HepG2 (cell line): ENCODE results near the gene ZDHHC18. TPM values are rescaled to one million over a fixed set of nuclear protein-coding genes. Genes with fewer than 3 reads are reported as not detected.
A peak's percentile ranks its signal among the peaks of the same experiment; 100 is the strongest.

Source experiments
- ATF1 ChIP-seq: IDR thresholded peaks from 2 replicates; pipeline ENCODE4 v1.6.1; 2016; ENCODE audit warnings: mild to moderate bottlenecking, control low read depth
- GLI4 ChIP-seq: sonication (generic); formaldehyde crosslinking; IDR thresholded peaks from 2 replicates; pipeline ENCODE4 v1.5.1; 2020; ENCODE audit warnings: missing genetic modification reagents, mild to moderate bottlenecking, moderate library complexity, borderline replicate concordance
- GTF2F1 ChIP-seq: fragments of 150-350 bp; IDR thresholded peaks from 2 replicates; pipeline ENCODE4 v1.6.1; 2014; ENCODE audit warnings: low read length
- KDM6A ChIP-seq: IDR thresholded peaks from 2 replicates; pipeline ENCODE4 v1.6.1; 2016; ENCODE audit warnings: low read depth
- PBX3 ChIP-seq: sonication (generic); formaldehyde crosslinking; IDR thresholded peaks from 2 replicates; pipeline ENCODE4 v1.8.1; 2023; ENCODE audit warnings: missing genetic modification reagents, inconsistent platforms, borderline replicate concordance
- PRDM15 ChIP-seq: sonication (generic); formaldehyde crosslinking; IDR thresholded peaks from 2 replicates; pipeline ENCODE4 v1.4.0; 2020; ENCODE audit warnings: missing genetic modification reagents
- TRIM24 ChIP-seq: sonication (generic); formaldehyde crosslinking; IDR thresholded peaks from 2 replicates; pipeline ENCODE4 v1.8.0; 2022; ENCODE audit warnings: mild to moderate bottlenecking, missing genetic modification reagents
- ZC3H13 ChIP-seq: sonication (generic); formaldehyde crosslinking; IDR thresholded peaks from 2 replicates; pipeline ENCODE4 v1.8.1; 2023; ENCODE audit warnings: mild to moderate bottlenecking, missing genetic modification reagents, moderate library complexity
- ZFP90 ChIP-seq: sonication (generic); formaldehyde crosslinking; IDR thresholded peaks from 2 replicates; pipeline ENCODE4 v1.8.0; 2022; ENCODE audit warnings: missing genetic modification reagents, mild to moderate bottlenecking, inconsistent platforms, borderline replicate concordance
- ZGPAT ChIP-seq: IDR thresholded peaks from 2 replicates; pipeline ENCODE4 v1.6.1; 2016; ENCODE audit warnings: mild to moderate bottlenecking
- ZNF18 ChIP-seq: sonication (generic); formaldehyde crosslinking; IDR thresholded peaks from 2 replicates; pipeline ENCODE4 v1.8.0; 2022; ENCODE audit warnings: mild to moderate bottlenecking, missing genetic modification reagents; ENCODE audit not compliant: insufficient replicate concordance
- ZNF180 ChIP-seq: sonication (generic); formaldehyde crosslinking; IDR thresholded peaks from 2 replicates; pipeline ENCODE4 v1.4.0; 2020; ENCODE audit warnings: low read depth, missing genetic modification reagents, borderline replicate concordance
- ZNF207 ChIP-seq: fragments of 450-650 bp; IDR thresholded peaks from 2 replicates; pipeline ENCODE4 v1.6.1; 2016; ENCODE audit warnings: antibody characterized with exemption, borderline replicate concordance
- ZNF574 ChIP-seq: sonication (generic); formaldehyde crosslinking; IDR thresholded peaks from 2 replicates; pipeline ENCODE4 v1.4.0; 2020; ENCODE audit warnings: missing genetic modification reagents
- ZNF580 ChIP-seq: IDR thresholded peaks from 2 replicates; pipeline ENCODE4 v1.6.1; 2016; ENCODE audit warnings: low read depth, borderline replicate concordance
- ZNF644 ChIP-seq: IDR thresholded peaks from 2 replicates; pipeline ENCODE4 v1.6.1; 2016; ENCODE audit warnings: low read depth
- polyA plus RNA-seq, 8 experiments: library from polyadenylated mRNA; depleted of rRNA in 3 of 8; stranded (reverse) in 7 of 8; unstranded in 1 of 8; fragments of >200 nt; fragmentation: Illumina TruSeq in 4 of 8; extraction: Trizol in 4 of 8; gene quantifications; 2 replicates each; pipeline versions ENCODE4 v1.2.1 to v1.2.3, GENCODE V29; 2011 to 2016; ENCODE audit warnings: low read depth in 4 of 8, missing spikeins in 1 of 8, mixed read lengths in 1 of 8; ENCODE audit not compliant: insufficient read depth in 1 of 8
- total RNA-seq, 5 experiments: library from RNA; depleted of rRNA; stranded (reverse); fragments of >200 nt; fragmentation: Illumina TruSeq; extraction: Trizol; gene quantifications; 2 replicates each; pipeline ENCODE4 v1.2.3, GENCODE V29; 2016; ENCODE audit warnings: low read depth in 1 of 5

The ZDHHC18 gene
- total and polyA plus RNA-seq, 2 of the 13 experiments (the other 11 are each of a cell fraction or from before 2014, with no cell fraction given): 13.2 to 35.3 TPM

- TF ChIP-seq PBX3 (no peak), ZFP90 (no peak), ZNF207 (no peak), ZNF18 (CRISPR knock-in tag) (no peak), PRDM15 (CRISPR knock-in tag) (peak; percentile 47; the same call in 1 of the 2 replicates), ZNF574 (CRISPR knock-in tag) (peak; percentile 38; the same call in 1 of the 2 replicates), ZNF644 (CRISPR knock-in tag) (peak; percentile 69), GTF2F1 (no peak), KDM6A (peak; percentile 92), ZGPAT (CRISPR knock-in tag) (peak; percentile 82), ZNF580 (CRISPR knock-in tag) (no peak; the same call in 1 of the 2 replicates), ATF1 (CRISPR knock-in tag) (peak; percentile 63; the same call in 1 of the 2 replicates), GLI4 (CRISPR knock-in tag) (0 out of 2 replicates have a peak, but pooled peaks have one; percentile 42), TRIM24 (CRISPR knock-in tag) (no peak), ZC3H13 (CRISPR knock-in tag) (peak; percentile 85; the same call in 1 of the 2 replicates), ZNF180 (CRISPR knock-in tag) (no peak)
These were observed 42.2 kb upstream of the ZDHHC18 start (continued) for GRCh38 chr1:26784023-26784871.
